Fibroblast of peridontal ligament (primary cell): Measurements from ENCODE around the gene KRTAP10-12.

Experiments used
- DNase-seq: peaks from one replicate; pipeline ENCODE4 v3.0.0-alpha.2; 2010; ENCODE audit errors: extremely low read depth

The KRTAP10-12 gene

GRCh38 chr21:44699502-44700001 lies 2.6 kb downstream of the KRTAP10-12 start:
- DNase-seq: no peak

- DNase-seq: no peak
Observed at GRCh38 chr21:44700101-44701022, 3.4 kb downstream of the KRTAP10-12 start.

- DNase-seq: no peak
Observed at GRCh38 chr21:44701023-44701400, 4.0 kb downstream of the KRTAP10-12 start.

GRCh38 chr21:44701541-44701940 lies 4.6 kb downstream of the KRTAP10-12 start:
- DNase-seq: no peak

- no peak for DNase-seq
Observed at GRCh38 chr21:44702111-44702972, 5.4 kb downstream of the KRTAP10-12 start.

GRCh38 chr21:44702973-44703730 lies 6.2 kb downstream of the KRTAP10-12 start:
- no peak for DNase-seq

- no peak for DNase-seq
Observed at GRCh38 chr21:44703731-44704635, 7.0 kb downstream of the KRTAP10-12 start.

- DNase-seq: no peak
Observed at GRCh38 chr21:44704636-44705001, 7.6 kb downstream of the KRTAP10-12 start.

GRCh38 chr21:44706026-44706705 lies 9.2 kb downstream of the KRTAP10-12 start:
- DNase-seq: no peak

GRCh38 chr21:44706706-44707581 lies 10.0 kb downstream of the KRTAP10-12 start:
- no peak for DNase-seq

- DNase-seq: no peak
Observed at GRCh38 chr21:44708213-44708865, 11.4 kb downstream of the KRTAP10-12 start.

GRCh38 chr21:44708866-44709425 lies 12.0 kb downstream of the KRTAP10-12 start:
- DNase-seq: no peak

GRCh38 chr21:44709426-44710293 lies 12.7 kb downstream of the KRTAP10-12 start:
- DNase-seq: no peak

- no peak for DNase-seq
Observed at GRCh38 chr21:44710294-44710665, 13.3 kb downstream of the KRTAP10-12 start.

GRCh38 chr21:44710756-44711326 lies 13.9 kb downstream of the KRTAP10-12 start:
- DNase-seq: no peak

- DNase-seq: no peak
Observed at GRCh38 chr21:44711327-44712202, 14.6 kb downstream of the KRTAP10-12 start, which contains the start of gene TSPEAR. TSS of gene TSPEAR (minus strand) at chr21:44711572. CDS start at chr21:44711514, 58 bp downstream.
